GM23338 (cell line): Measurements from ENCODE around the gene RXRA. TPM values are rescaled to one million over a fixed set of nuclear protein-coding genes. Genes with fewer than 3 reads are reported as not detected.

ENCODE experiments used
- ATAC-seq: fragments of 200-7000 bp; cut with Tn5 transposase; 3 replicates; pipeline ENCODE4 v1.9.1; 2020
- DNase-seq: peaks from one replicate; pipeline ENCODE4 v3.0.0-alpha.2; 2015; ENCODE audit warnings: low spot score
- H2AFZ ChIP-seq: fragments of 200-600 bp; sonication (generic); 2 replicates; pipeline ENCODE4 v1.8.0; 2016; ENCODE audit warnings: antibody characterized with exemption, mild to moderate bottlenecking, moderate library complexity
- H3F3A ChIP-seq: fragments of 200-600 bp; sonication (generic); replicated peaks from 2 replicates; pipeline ENCODE4 v1.8.0; 2017; ENCODE audit warnings: antibody characterized with exemption, mixed run types, low read depth
- H3K27ac ChIP-seq: fragments of 200-600 bp; sonication (generic); 2 replicates; pipeline ENCODE4 v1.6.1; 2016; ENCODE audit warnings: low read depth
- H3K27me3 ChIP-seq: fragments of 200-600 bp; sonication (generic); 2 replicates; pipeline ENCODE4 v1.8.0; 2016; ENCODE audit warnings: mild to moderate bottlenecking, mixed run types, moderate library complexity; ENCODE audit not compliant: insufficient read depth
- H3K36me3 ChIP-seq: fragments of 200-600 bp; sonication (generic); 2 replicates; pipeline ENCODE4 v1.8.0; 2016; ENCODE audit warnings: mild to moderate bottlenecking; ENCODE audit not compliant: insufficient read depth
- H3K4me1 ChIP-seq: fragments of 200-600 bp; sonication (generic); 2 replicates; pipeline ENCODE4 v1.8.0; 2016; ENCODE audit warnings: mild to moderate bottlenecking, moderate library complexity; ENCODE audit not compliant: insufficient read depth
- H3K4me2 ChIP-seq: fragments of 200-600 bp; sonication (generic); 2 replicates; pipeline ENCODE4 v1.7.1; 2017; ENCODE audit warnings: mixed run types
- H3K4me3 ChIP-seq: fragments of 200-600 bp; sonication (generic); 2 replicates; pipeline ENCODE4 v1.6.1; 2016; ENCODE audit warnings: mixed run types
- H3K79me2 ChIP-seq: fragments of 200-600 bp; sonication (generic); replicated peaks from 2 replicates; pipeline ENCODE4 v1.8.0; 2017; ENCODE audit warnings: mild to moderate bottlenecking; ENCODE audit not compliant: insufficient read depth
- H3K9me2 ChIP-seq: fragments of 200-600 bp; sonication (generic); 2 replicates; pipeline ENCODE4 v1.8.0; 2017; ENCODE audit not compliant: insufficient read depth
- H4K20me1 ChIP-seq: fragments of 200-600 bp; sonication (generic); replicated peaks from 2 replicates; pipeline ENCODE4 v1.8.0; 2017; ENCODE audit warnings: mild to moderate bottlenecking; ENCODE audit not compliant: insufficient read depth
- H3K27ac Mint-ChIP-seq: 2 replicates; pipeline ENCODE4 v1.8.0; 2020; ENCODE audit warnings: inconsistent platforms, mild to moderate bottlenecking, moderate library complexity, mixed read lengths
- H3K27me3 Mint-ChIP-seq: 3 replicates; pipeline ENCODE4 v1.8.0; 2022; ENCODE audit warnings: low read depth, mild to moderate bottlenecking, moderate library complexity, mixed read lengths, inconsistent platforms; ENCODE audit not compliant: insufficient read depth, poor library complexity
- H3K36me3 Mint-ChIP-seq: 3 replicates; pipeline ENCODE4 v1.8.0; 2021; ENCODE audit warnings: low read depth, mild to moderate bottlenecking, inconsistent platforms, moderate library complexity, mixed read lengths
- H3K4me1 Mint-ChIP-seq: 3 replicates; pipeline ENCODE4 v1.8.0; 2020; ENCODE audit warnings: mild to moderate bottlenecking, inconsistent platforms, mixed read lengths
- H3K4me3 Mint-ChIP-seq: 3 replicates; pipeline ENCODE4 v1.8.0; 2021; ENCODE audit warnings: moderate library complexity, mild to moderate bottlenecking, inconsistent platforms, mixed read lengths
- H3K9me3 Mint-ChIP-seq: 3 replicates; pipeline ENCODE4 v1.8.0; 2020; ENCODE audit warnings: moderate library complexity, mild to moderate bottlenecking, inconsistent platforms, mixed read lengths
- CREB1 ChIP-seq: fragments of 250-450 bp; sonication (Bioruptor Pico); IDR thresholded peaks from 2 replicates; pipeline ENCODE4 v1.5.0; 2020; ENCODE audit warnings: low read depth, mild to moderate bottlenecking, moderate library complexity
- CTCF ChIP-seq, 2 experiments: fragments of 200-600 bp in 1 of 2; sonication (generic) in 1 of 2; conservative IDR thresholded peaks; 2 replicates each; pipeline versions ENCODE4 v1.5.1 to v1.6.1; 2016 to 2017; ENCODE audit warnings: antibody characterized with exemption in 2 of 2, low read depth in 2 of 2, mild to moderate bottlenecking in 2 of 2, moderate library complexity in 1 of 2
- EZH2 ChIP-seq: fragments of 200-600 bp; sonication (generic); IDR thresholded peaks from one replicate; pipeline ENCODE4 v1.8.0; 2017; ENCODE audit warnings: antibody characterized with exemption, mild to moderate bottlenecking, low read depth; ENCODE audit not compliant: unreplicated experiment
- EZH2phosphoT487 ChIP-seq: fragments of 200-600 bp; sonication (generic); IDR thresholded peaks from one replicate; pipeline ENCODE4 v1.8.1; 2018; ENCODE audit warnings: antibody characterized with exemption; ENCODE audit not compliant: unreplicated experiment
- JUNB ChIP-seq: IDR thresholded peaks from one replicate; pipeline ENCODE4 v1.6.1; 2016; ENCODE audit warnings: antibody characterized with exemption; ENCODE audit not compliant: unreplicated experiment
- NANOG ChIP-seq: IDR thresholded peaks from 2 replicates; pipeline ENCODE4 v1.6.1; 2016; ENCODE audit warnings: antibody characterized with exemption, borderline replicate concordance
- REST ChIP-seq: IDR thresholded peaks from one replicate; pipeline ENCODE4 v1.6.1; 2018; ENCODE audit warnings: antibody characterized with exemption; ENCODE audit not compliant: unreplicated experiment
- STAT1 ChIP-seq: IDR thresholded peaks from one replicate; pipeline ENCODE4 v1.6.1; 2016; ENCODE audit warnings: antibody characterized with exemption; ENCODE audit not compliant: unreplicated experiment
- ZNF114 ChIP-seq: fragments of 250-450 bp; sonication (Bioruptor Pico); IDR thresholded peaks from 2 replicates; pipeline ENCODE4 v1.5.0; 2020; ENCODE audit warnings: mild to moderate bottlenecking, moderate library complexity
- ZNF331 ChIP-seq: fragments of 250-450 bp; sonication (Bioruptor Pico); IDR thresholded peaks from 2 replicates; pipeline ENCODE4 v1.5.0; 2020; ENCODE audit warnings: low read depth, mild to moderate bottlenecking, moderate library complexity
- polyA plus RNA-seq: library from polyadenylated mRNA; unstranded; fragments of >200 nt; fragmentation: Nextera tagmentation; extraction: Ambion mirVana; gene quantifications from 2 replicates; pipeline ENCODE4 v1.2.1, GENCODE V29; 2016
- total RNA-seq: library from RNA; depleted of rRNA; stranded (reverse); fragments of >200 nt; shearing (Covaris generic); gene quantifications from 2 replicates; pipeline ENCODE4 v1.2.3, GENCODE V29; 2014
- TF ChIP-seq, protein P1 (sequence below): IDR thresholded peaks from 2 replicates; pipeline ENCODE4 v1.6.1; 2016; ENCODE audit warnings: antibody characterized with exemption

Gene RXRA
- total and polyA plus RNA-seq, 2 experiments from 2014 or later, result 4.9 to 17.9 TPM

DNA sequence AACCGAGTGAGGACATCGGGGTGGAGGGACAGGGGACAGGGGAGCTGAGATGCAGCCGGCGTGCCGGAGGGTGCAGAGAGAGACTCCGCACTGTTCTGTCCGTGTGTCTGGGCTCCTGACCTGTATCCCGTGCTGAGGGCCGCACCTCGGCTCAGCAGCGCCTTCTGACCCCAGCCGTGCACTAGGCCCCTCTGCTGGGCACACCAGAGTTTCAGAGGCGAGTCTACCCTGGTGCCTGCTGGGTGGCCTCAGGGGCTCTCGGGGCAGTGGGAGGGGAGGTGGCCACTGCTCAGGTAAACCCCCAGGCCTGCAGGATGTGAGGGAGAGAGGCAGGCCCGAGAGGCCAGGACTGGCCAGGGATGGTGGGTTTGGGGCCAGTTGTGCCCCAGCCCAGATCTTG lies 100.2 kb downstream of the RXRA start (continued):
- TF ChIP-seq CTCF (conservative IDR thresholded peaks at IDR 0.05; ENCODE audit: low read depth in 2 of 2), result no peak
- TF ChIP-seq NANOG, result no peak
- TF ChIP-seq REST, result no peak
- TF ChIP-seq, protein P1, sequence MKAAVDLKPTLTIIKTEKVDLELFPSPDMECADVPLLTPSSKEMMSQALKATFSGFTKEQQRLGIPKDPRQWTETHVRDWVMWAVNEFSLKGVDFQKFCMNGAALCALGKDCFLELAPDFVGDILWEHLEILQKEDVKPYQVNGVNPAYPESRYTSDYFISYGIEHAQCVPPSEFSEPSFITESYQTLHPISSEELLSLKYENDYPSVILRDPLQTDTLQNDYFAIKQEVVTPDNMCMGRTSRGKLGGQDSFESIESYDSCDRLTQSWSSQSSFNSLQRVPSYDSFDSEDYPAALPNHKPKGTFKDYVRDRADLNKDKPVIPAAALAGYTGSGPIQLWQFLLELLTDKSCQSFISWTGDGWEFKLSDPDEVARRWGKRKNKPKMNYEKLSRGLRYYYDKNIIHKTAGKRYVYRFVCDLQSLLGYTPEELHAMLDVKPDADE, result no peak
- no peak for TF ChIP-seq EZH2phosphoT487

- peaks cover 3% of the 10 kb centered on the region for H3K27me3 Mint-ChIP-seq
- H3K4me3 Mint-ChIP-seq, result no peak overlapping the region
- ATAC-seq, result no peak
- Histone ChIP-seq H3K9me2 (no peaks in the 10 kb centered on the region), H3K79me2 (no peaks in the 10 kb centered on the region), H3K27me3 (no peaks in the 10 kb centered on the region), H3K4me2 (no peak overlapping the region), H2AFZ (no peak overlapping the region), H3K36me3 (no peaks in the 10 kb centered on the region), H3K4me3 (no peak overlapping the region), H3F3A (no peaks in the 10 kb centered on the region), H3K4me1 (no peaks in the 10 kb centered on the region), H4K20me1 (no peaks in the 10 kb centered on the region; the same call in 1 of the 2 replicates), H3K27ac (no peak overlapping the region)
- H3K36me3 Mint-ChIP-seq, result no peaks in the 10 kb centered on the region
- H3K9me3 Mint-ChIP-seq, result no peaks in the 10 kb centered on the region
- DNase-seq, result no peak
- no peaks in the 10 kb centered on the region for H3K4me1 Mint-ChIP-seq
- no peak overlapping the region for H3K27ac Mint-ChIP-seq
- TF ChIP-seq STAT1 (no peak), EZH2phosphoT487 (no peak), CREB1 (CRISPR knock-in tag) (no peak), NANOG (no peak), ZNF114 (no peak), CTCF (conservative IDR thresholded peaks at IDR 0.05; ENCODE audit: low read depth in 2 of 2) (no peak), ZNF331 (CRISPR knock-in tag) (no peak), JUNB (no peak), EZH2 (no peak), REST (no peak)
- TF ChIP-seq, protein P1, result no peak
These were observed 101.0 kb downstream of the RXRA start for GRCh38 chr9:134427153-134427782.
